Right kidney (tissue), 1 donor: ENCODE measurements around the gene SPEM3.
"Not testable (repeated sequence)": the region's sequence is repeated elsewhere in the genome, so short reads cannot be mapped to it uniquely, and the experiment has no call there.

ENCODE experiments used
- DNase-seq: peaks from one replicate; pipeline ENCODE4 v3.0.0-alpha.2; 2016

SPEM3 gene

GRCh38 chr17:7442142-7442541 is 13.5 kb downstream of the SPEM3 start:
- no peak for DNase-seq

DNA sequence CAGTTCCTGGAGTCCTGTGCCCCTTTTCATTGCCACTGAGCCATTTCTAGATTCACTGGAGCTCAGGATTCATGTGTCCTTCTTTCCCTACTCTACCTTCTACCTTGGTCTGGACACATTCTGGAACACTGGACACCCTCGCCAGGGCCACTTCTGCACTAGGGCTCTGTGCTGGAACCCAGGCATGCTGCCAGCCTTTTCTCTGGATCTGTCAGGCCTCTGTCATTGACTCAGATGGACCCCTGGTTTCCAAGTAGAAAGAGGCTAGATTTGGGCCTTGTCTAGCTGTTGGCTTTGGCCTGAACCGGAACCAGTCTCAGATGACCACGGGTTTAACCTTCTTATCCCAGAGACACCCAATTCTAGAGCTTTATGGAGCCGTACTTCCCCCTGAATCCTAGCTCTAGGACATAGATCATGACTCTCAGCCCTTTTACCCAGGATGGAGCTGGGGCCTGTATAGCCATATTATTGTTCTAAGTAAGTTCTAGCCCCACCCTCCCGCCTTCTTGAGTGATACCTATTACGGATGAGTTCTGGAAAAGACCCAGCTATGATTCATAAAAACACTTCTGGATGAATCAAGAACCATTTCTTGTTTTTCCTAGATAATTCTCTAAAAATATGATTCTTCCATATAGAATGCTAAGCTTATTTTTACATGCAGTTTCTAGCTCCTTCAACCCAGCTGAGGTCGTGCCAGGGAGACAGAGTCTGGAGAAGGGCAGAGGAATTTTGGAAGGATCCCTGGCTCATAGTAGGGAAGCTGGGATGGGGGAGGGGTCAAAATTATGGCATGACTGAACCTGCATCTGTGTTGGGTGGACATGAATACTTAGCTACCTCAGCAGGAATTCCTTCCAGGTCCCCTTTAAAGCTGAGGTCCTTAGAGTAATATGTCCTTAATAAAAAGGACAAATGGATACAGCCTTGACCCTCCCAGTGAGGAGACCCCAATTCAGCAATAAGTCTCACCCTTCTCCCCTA is 15.1 kb downstream of the SPEM3 start:
- no peak for DNase-seq

- peak; percentile 77 for DNase-seq
Observed at GRCh38 chr17:7444682-7445618, 16.3 kb downstream of the SPEM3 start, which contains the start of gene CHRNB1. Gene CHRNB1, plus strand, starts transcription at chr17:7445061. Its CDS starts 67 bp downstream, at chr17:7445128.

- DNase-seq, result no peak
Observed at GRCh38 chr17:7445619-7445968, 16.9 kb downstream of the SPEM3 start.

DNA sequence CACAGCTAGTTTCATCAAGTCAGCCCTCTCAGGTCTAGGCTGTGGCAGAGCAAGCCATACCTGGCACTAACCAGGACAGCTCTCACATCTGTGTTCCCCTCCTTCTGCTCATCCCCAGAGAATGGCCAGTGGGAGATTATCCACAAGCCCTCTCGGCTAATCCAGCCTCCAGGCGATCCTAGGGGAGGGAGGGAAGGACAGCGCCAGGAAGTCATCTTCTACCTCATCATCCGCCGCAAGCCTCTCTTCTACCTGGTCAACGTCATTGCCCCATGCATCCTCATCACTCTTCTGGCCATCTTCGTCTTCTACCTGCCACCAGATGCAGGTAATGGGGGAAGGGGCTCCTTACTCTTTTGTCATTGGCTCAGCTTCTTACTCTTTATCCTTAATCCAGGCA is 19.8 kb downstream of the SPEM3 start:
- no peak for DNase-seq

DNA sequence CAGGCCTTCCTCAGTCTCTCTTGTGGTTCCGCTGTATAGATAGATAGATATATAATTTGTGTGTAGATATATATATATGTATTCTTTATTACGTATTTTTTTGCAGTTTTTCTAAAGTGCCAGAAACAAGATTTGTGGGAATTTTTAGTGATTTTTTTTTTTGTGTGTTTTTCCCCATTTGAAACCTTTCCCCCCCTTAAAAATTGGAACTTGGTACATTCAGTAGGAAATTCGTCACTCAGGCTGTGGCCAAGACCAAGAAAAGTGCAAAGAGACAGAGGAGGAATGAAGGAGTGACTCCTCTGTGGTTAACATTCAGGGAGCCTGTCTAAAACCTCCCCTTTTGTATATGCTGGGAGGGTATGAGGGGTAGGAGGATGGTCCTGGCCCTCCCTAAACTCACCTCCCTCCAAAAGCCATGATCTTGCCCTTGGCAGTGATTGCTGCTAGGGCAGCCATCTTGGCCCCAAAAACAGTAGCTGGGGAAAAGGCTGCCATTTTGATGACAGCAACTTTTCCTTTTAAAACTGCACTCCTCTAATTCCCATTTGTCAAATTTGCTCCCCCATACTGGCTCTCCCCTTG is 31.4 kb downstream of the SPEM3 start:
- no peak for DNase-seq

DNA sequence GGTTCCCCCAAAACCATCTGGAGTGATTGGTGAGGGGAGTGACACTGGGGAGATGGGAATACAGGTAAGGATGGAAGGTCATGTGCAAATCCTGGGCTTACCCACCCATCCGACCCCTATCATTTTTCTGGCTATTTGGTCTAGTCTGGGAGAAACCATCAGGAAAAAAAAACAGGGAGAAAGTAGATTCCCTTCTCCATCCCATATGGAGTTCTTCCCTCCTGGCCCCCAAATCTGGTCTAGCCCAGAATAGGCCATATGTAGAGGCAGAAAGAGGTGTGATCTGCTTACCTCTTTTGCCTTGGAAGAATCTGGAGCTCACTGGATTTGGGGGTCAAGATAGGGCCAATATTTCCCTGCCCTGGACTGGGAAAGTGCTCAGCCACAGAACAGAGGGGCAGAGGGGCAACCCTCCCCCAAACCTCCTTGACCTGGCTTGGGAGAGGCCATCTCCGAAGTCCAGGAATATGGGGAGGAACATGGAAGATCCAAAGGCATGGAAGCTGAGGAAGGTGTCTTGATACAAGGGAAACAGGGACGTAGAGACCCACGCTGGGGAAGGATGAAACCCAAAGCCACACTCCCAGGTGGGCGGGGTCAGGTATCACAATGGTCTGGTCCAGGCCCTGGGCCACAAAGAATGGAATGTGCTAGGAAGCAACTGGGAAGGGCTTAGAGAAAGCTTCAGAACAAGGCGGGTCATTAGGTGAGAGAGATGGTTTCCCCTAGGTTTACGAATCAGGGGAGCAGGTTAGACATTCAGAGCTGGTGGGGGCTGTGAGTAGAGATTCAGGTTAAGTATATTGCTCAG is 32.4 kb downstream of the SPEM3 start:
- DNase-seq, result no peak

GRCh38 chr17:7462474-7463371 is 34.1 kb downstream of the SPEM3 start:
- no peak for DNase-seq

DNA sequence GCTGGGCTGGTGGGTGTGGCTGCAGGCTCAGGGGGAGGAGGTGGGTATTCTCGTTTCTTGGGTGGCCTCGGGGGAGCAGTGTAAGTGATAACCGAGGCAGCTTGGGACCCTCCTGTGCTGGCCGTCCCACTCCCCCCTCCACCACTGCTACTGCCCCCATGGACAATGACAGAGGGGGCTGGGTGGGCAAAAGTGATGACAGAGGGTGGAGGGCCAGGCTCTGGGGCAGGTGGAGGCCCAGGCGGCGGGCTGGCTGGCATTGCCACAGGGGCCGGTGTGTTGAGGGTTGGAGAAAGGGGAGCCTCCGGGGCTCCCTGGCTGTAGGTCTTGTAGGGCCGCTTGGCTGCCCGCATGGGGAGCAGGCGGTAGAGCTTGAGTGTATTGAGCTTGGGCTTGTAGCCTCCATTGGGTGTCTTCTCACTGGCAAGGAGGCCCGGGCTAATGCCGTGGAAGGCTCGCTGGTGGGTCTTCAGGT is 34.8 kb downstream of the SPEM3 start:
- no peak for DNase-seq

DNA sequence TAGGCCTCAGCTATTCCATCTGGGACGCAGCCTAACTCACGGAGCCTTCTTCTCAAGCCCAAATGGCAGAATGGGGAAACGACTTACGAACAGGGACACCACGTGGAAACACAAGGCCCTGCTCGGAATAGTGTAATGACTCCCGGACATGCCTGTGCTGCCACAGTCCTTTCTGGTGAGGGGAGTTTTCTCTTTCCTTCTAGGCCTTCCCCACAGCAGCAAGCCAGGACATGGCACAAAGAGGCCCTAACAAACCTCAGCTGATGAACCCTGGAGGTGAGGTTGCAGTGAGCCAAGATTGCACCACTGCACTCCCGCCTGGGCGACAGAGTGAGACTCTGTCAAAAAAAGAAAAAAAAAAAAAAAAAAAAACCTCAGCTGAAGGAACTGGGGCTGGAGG is 35.4 kb downstream of the SPEM3 start:
- no peak for DNase-seq

- peak; percentile 50 for DNase-seq
Observed at GRCh38 chr17:7465597-7466275, 37.1 kb downstream of the SPEM3 start.

- DNase-seq, result no peak
Observed at GRCh38 chr17:7466318-7466638, 37.6 kb downstream of the SPEM3 start.

- no peak for DNase-seq
Observed at GRCh38 chr17:7466639-7467341, 38.1 kb downstream of the SPEM3 start.

- DNase-seq, result no peak
Observed at GRCh38 chr17:7467498-7467897, 38.8 kb downstream of the SPEM3 start.

DNA sequence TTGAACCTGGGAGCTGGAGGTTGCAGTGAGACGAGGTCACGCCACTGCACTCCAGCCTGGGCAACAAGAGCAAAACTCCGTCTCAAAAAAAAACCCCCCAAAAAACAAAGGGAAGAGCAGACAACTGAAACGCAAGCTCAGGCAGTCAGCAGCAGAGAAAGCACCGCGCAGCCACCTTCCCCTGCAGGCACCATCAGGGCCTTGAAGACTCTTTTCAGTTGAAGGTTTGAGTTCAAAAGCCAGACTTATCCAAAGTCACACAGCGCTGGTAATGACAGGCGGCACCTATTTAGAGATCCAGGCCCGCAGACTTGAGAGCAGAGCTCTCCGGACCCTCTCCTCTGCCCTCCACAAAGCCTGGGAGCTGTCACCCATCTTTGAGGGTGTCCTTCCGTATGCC is 39.6 kb downstream of the SPEM3 start:
- DNase-seq, result no peak

DNA sequence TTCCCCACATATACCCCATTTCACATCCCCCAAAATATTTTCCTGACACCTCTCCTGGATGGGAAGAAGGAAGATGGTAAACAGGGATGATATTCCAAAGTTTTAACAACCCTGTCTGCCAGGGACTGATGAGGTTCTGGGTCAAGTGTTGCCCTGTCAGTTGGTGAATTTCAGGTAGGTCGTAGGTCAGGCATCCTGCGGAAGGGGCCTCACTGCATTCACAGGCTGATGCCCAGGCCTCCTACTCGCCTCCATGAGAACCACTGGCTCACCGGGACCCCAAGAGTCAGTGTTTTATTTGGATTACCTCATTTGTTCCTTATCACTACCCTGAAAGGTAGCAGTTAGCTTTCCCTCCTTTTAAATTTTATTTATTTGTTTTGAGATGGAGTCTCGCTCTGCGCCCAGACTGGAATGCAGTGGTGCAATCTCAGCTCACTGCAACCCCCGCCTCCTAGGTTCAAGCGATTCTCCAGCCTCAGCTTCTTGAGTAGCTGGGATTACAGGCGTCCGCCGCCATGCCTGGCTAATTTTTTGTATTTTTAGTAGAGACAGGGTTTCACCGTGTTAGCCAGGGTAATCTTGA is 40.2 kb downstream of the SPEM3 start:
- peak; percentile 54 for DNase-seq

DNA sequence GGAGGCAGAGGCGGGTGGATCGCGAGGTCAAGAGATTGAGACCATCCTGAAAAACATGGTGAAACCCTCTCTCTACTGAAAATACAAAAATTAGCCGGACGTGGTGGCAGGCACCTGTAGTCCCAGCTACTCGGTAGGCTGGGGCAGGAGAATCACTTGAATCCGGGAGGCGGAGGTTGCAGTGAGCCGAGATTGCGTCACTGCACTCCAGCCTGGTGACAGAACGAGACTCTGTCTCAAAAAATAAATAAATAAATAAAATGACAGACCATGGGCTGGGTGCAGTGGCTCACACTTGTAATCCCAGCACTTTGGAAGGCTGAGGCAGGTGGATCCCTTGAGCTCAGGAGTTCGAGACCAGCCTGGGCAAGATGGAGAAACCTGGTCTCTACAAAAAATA is 41.2 kb downstream of the SPEM3 start:
- not testable (repeated sequence) for DNase-seq

- not testable (repeated sequence) for DNase-seq
Observed at GRCh38 chr17:7470457-7470973, 41.9 kb downstream of the SPEM3 start.

DNA sequence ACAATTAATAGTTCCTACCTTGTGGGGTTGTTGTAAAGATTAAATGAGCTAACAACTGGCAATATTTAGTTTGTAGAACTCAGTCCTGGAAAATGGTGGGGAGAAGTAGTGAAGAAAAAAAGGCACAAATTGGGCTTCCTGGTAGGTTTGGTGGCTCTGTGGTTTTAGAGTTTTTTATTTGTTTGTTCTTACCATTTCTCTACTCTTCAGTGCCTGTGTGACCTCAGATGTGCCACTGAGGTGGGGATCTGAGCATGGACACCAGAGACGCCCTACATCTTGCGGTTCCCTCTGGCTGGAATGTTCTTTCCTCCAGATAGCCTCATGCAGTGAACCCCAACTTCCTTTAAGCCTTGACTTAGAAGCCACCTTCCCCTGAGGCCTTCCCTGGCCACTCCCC is 43.1 kb downstream of the SPEM3 start:
- no peak for DNase-seq
